Measurements from ENCODE around the gene SORCS3. TPM values are rescaled to one million over a fixed set of nuclear protein-coding genes. Genes with fewer than 3 reads are reported as not detected.

SORCS3 gene
- polyA plus RNA-seq, 3 donors, result not detected

GRCh38 chr10:104993085-104993484 is 352.0 kb downstream of the SORCS3 start:
- intact Hi-C loops (cut with micrococcal nuclease), result no loop called here
- Histone ChIP-seq H3K9me3 (replicated peaks in 1 of 2; ENCODE audit: control insufficient read depth in 1 of 2, insufficient read depth in 1 of 2, low read length in 2 of 2) (peaks cover 0 to 5% of the 10 kb centered on the region in 2 donors), H3K36me3 (replicated peaks in 1 of 2; ENCODE audit: control insufficient read depth in 1 of 2, insufficient read depth in 2 of 2, low read length in 2 of 2) (no peaks in the 10 kb centered on the region), H2AFZ (ENCODE audit: insufficient read depth, low read depth, low read length, poor library complexity, severe bottlenecking) (no peak overlapping the region), H3K4me3 (replicated peaks in 1 of 3; ENCODE audit: low read depth in 2 of 3, low read length in 3 of 3) (no peak overlapping the region), H3K4me2 (replicated peaks; ENCODE audit: extremely low read depth, low read length, poor library complexity, severe bottlenecking) (no peak overlapping the region), H3K4me1 (ENCODE audit: control insufficient read depth in 1 of 2, insufficient read depth in 2 of 2, low read length in 2 of 2) (no peaks in the 10 kb centered on the region), H3K27ac (ENCODE audit: low read depth in 1 of 2, low read length in 2 of 2) (no peak overlapping the region), H3K79me2 (ENCODE audit: insufficient read depth, low read length) (no peaks in the 10 kb centered on the region), H4K20me1 (ENCODE audit: insufficient read depth, low read length) (no peaks in the 10 kb centered on the region), H3K9ac (ENCODE audit: insufficient read depth, low read length, poor library complexity, severe bottlenecking) (no peak overlapping the region), H3K27me3 (ENCODE audit: control insufficient read depth in 2 of 2, insufficient read depth in 2 of 2, low read length in 2 of 2) (no peaks in the 10 kb centered on the region)
- H3K9me3 Mint-ChIP-seq, result peaks cover 0 to 11% (median 5%) of the 10 kb centered on the region in 7 donors
- 86% methylated on average over 6 of the region's 6 CpGs for WGBS (ENCODE audit: insufficient coverage)
- no peaks in the 10 kb centered on the region for H3K4me1 Mint-ChIP-seq
- no peak overlapping the region for H3K4me3 Mint-ChIP-seq
- no peak for TF ChIP-seq CTCF (IDR thresholded peaks at IDR 0.05)
- H3K36me3 Mint-ChIP-seq, result no peaks in the 10 kb centered on the region
- peaks cover 0 to 2% (median 1%) of the 10 kb centered on the region in 3 donors for H3K27me3 Mint-ChIP-seq (ENCODE audit: low read depth in 3 of 3)
- H3K27ac Mint-ChIP-seq, result no peak overlapping the region
- no peak for DNase-seq

DNA sequence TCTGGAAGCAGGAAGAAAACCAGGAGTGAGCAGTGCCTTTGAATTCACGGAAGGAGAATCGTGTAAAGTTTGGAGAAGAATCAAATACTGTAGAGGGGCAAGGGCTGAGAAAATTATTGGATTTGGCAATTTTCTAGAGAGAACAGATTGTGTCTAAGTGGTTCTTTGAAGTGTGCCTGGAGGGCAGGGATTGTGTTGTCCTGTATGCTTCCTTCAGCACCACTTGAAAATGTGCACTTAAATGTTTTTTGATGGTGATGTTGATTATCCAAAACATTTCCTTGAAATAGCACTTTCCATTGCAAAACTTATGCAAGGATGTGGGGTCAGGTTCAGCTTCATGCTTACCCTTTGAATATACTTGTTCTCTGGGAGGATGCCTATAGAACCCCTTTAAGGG is 360.2 kb downstream of the SORCS3 start:
- H3K27ac Mint-ChIP-seq, result no peak overlapping the region
- Histone ChIP-seq H3K79me2 (ENCODE audit: insufficient read depth, low read length) (no peaks in the 10 kb centered on the region), H3K9me3 (replicated peaks in 1 of 2; ENCODE audit: control insufficient read depth in 1 of 2, insufficient read depth in 1 of 2, low read length in 2 of 2) (peaks cover 0 to 4% of the 10 kb centered on the region in 2 donors), H3K27ac (ENCODE audit: low read depth in 1 of 2, low read length in 2 of 2) (no peak overlapping the region), H3K9ac (ENCODE audit: insufficient read depth, low read length, poor library complexity, severe bottlenecking) (no peak overlapping the region), H4K20me1 (ENCODE audit: insufficient read depth, low read length) (no peaks in the 10 kb centered on the region), H3K4me3 (replicated peaks in 1 of 3; ENCODE audit: low read depth in 2 of 3, low read length in 3 of 3) (no peak overlapping the region), H2AFZ (ENCODE audit: insufficient read depth, low read depth, low read length, poor library complexity, severe bottlenecking) (no peak overlapping the region), H3K4me1 (ENCODE audit: control insufficient read depth in 1 of 2, insufficient read depth in 2 of 2, low read length in 2 of 2) (no peaks in the 10 kb centered on the region), H3K36me3 (replicated peaks in 1 of 2; ENCODE audit: control insufficient read depth in 1 of 2, insufficient read depth in 2 of 2, low read length in 2 of 2) (no peaks in the 10 kb centered on the region), H3K27me3 (ENCODE audit: control insufficient read depth in 2 of 2, insufficient read depth in 2 of 2, low read length in 2 of 2) (no peaks in the 10 kb centered on the region), H3K4me2 (replicated peaks; ENCODE audit: extremely low read depth, low read length, poor library complexity, severe bottlenecking) (no peak overlapping the region)
- intact Hi-C loops (cut with micrococcal nuclease), result no loop called here
- DNase-seq, result no peak
- WGBS (ENCODE audit: insufficient coverage), result 92% methylated on average over 2 of the region's 2 CpGs
- no peaks in the 10 kb centered on the region for H3K36me3 Mint-ChIP-seq
- H3K27me3 Mint-ChIP-seq (ENCODE audit: low read depth in 3 of 3), result no peaks in the 10 kb centered on the region
- no peak for TF ChIP-seq CTCF (IDR thresholded peaks at IDR 0.05)
- H3K4me1 Mint-ChIP-seq, result no peaks in the 10 kb centered on the region
- peaks cover 0 to 2% (median 0%) of the 10 kb centered on the region in 7 donors for H3K9me3 Mint-ChIP-seq
- H3K4me3 Mint-ChIP-seq, result no peak overlapping the region
